Embryonic facial prominence (tissue), 1 donor: ENCODE results near the gene DNLZ.

Experiments
- DNase-seq: peaks from one replicate; pipeline ENCODE4 v3.0.0-alpha.2; 2016; ENCODE audit errors: extremely low spot score

DNLZ gene

DNA sequence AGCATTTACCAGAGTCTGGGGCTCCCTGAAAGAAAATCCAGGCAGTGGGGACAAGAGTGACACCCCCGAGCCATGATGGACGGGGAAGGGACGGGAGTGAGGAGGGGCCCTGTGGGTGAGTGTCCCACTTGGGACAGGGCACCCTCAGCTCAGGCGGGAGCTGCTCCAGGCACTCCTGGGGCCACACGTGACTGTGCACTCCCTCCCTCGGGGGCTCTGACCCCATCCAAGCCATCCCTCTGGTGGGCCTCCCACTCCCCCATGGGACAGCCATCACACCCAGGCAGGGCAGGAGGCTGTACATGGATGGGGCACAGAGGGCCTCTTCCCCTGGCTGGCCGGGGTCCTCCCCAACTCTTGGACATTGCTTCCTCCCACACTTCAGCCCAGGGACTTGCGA, 12.9 kb upstream of the DNLZ start:
- no peak for DNase-seq

DNA sequence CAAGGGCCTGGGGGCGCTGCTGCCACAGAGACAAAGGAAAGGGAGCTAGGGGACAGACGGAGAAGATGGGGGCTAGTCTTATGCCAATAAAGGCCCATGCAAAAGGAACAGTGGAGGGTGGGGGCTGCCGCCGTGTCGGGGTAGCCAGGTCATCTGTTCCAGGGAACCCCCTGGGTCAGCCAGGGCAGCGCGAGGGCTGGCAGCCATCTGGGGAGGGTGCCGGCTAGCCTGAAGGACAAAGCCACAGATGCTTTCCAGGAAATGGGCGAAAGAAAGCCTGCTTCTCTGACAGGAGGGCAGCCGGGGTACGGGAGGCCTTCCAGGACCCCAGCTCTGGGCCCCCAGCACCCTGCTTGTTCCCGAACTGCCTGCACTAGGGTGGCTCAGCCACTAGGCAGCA, 11.6 kb upstream of the DNLZ start:
- DNase-seq: no peak

DNA sequence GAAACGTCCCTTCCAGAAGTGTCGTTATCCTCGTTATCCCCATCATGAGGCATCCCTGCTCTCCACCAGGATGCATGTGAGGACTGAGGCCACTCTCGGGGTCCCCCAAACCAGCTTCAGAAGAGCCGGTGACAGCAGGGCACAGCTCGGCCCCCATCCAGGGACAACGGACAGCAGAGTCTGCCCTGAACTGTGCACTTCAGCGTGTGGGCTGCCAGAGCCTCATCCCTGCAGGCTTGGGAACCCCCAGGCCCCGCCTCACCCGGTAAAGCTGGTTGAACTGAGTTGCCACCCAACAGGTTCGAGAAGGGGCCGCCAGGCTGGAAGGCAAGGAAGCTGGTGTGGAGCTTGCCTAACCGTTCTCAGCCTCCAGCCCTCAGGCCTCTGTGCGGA, 10.6 kb upstream of the DNLZ start:
- no peak for DNase-seq

DNA sequence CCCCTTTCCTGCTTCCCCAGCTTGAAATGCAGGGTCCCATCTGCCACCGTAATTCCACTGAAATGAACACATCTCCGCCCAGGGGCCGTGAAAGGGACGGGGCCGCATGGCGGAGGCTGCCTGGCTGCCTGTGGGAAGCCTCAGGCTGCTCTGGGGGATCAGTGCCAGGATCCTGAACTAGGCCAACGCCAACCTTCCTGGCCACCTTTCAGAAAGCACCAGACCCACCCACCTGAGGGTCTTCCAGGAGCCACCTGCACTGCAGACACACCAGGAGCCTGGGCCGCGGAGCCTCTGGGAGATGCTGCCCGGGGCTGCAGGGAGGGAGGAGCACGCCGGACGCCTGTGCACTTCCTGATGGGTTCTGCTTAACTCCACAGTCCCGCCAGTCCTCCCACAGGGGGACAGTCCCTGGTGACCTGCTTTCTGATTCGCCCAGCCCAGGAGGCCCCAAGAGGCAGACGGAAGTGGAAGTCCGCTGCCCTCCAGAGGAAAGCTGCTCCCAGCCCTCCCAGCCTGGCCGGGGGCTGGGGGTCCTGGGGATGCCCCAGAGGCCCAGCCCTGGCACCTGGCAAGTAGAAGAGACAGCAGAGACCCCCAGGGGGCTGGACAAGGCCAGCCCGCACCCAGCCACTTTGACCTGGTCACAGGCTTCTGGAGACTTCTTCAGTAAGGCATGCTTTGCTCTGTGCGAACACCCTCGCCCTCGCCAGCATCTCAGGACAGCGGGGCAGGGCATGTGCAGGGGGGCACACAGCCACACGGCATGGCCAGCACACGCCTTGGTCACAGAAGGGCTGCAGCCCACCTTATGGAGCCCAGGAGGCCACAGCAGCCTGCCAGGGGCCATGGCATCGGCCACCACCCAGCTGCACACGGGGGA, 10.0 kb upstream of the DNLZ start, which contains the start of gene CARD9:
Gene CARD9 (minus strand): TSS at position 370 of the 883 bp plus-strand sequence. CDS start 1,591 bp downstream, outside the sequence.
- DNase-seq: no peak

DNA sequence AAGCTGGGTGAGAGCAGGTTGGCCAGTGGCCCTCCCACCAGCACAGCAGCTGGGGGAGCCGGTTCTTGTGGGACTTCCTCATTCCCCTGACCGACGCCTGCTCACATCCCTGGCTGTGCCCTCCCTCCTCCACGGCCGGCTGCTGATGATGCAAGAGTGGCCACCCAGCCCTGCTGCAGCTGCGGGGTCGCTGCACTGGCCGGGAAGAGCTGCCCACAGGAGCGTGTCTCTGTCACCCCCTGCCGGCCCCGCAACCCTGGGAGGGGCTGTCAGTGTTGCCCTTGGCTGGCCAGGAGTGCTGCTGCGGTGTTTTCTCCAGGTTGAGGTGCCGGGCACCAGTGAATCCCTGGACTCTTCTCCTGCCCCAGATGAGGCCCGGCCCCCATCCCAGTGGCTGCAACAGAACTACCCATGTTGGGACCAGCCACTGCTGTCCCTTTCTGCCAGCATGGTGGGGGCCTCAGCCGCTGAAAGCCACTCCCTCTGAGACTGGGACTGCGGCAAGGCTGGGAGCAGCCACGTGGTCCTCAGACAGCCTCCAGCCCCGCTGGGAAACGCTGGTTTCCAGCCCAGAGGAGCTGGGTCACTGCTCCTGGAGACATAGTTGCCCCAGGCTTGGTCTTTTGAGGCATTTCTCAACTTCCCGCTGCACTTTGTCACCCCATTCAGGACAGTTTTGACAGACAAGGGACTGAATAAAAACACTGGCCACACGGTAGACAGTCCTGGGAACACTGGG, 9.2 kb upstream of the DNLZ start:
- no peak for DNase-seq

DNA sequence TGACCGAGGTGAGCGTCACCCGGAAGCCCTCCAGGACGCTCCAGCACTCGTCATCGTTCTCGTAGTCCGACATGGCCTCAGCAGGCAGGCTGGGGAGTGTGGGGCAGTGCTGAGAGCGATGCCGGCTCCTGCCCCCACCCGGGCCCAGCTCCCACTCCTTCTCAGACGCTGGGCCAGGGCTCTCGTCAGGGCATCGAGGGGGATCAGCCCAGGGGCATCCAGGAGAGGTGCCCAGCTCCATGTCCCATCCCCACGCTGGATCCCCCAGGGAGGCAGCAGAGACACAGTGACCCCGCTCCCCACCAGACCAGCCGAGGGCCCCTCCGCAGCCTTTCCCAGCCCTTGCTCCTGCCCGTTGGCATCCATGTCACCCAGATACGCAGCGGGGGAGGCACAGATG, 8.5 kb upstream of the DNLZ start:
- DNase-seq: no peak

DNA sequence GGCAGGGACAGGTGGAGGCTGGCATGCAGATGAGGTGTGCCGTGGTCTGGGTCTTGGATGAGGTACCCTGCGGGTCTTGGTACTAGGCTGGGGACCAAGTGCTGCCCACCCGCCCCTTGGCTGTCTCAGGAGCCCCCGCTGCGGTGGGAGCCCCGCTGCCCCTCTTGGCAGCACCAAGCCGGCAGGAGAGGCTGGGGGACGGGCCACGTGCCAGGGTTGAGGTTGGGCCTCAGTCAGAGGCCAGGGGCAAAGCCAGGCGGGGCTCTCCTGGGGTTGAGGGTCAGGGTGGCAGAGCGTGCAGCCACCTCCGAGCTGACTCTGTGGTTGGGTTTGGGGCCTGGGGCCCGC, 8.0 kb upstream of the DNLZ start:
- no peak for DNase-seq

DNA sequence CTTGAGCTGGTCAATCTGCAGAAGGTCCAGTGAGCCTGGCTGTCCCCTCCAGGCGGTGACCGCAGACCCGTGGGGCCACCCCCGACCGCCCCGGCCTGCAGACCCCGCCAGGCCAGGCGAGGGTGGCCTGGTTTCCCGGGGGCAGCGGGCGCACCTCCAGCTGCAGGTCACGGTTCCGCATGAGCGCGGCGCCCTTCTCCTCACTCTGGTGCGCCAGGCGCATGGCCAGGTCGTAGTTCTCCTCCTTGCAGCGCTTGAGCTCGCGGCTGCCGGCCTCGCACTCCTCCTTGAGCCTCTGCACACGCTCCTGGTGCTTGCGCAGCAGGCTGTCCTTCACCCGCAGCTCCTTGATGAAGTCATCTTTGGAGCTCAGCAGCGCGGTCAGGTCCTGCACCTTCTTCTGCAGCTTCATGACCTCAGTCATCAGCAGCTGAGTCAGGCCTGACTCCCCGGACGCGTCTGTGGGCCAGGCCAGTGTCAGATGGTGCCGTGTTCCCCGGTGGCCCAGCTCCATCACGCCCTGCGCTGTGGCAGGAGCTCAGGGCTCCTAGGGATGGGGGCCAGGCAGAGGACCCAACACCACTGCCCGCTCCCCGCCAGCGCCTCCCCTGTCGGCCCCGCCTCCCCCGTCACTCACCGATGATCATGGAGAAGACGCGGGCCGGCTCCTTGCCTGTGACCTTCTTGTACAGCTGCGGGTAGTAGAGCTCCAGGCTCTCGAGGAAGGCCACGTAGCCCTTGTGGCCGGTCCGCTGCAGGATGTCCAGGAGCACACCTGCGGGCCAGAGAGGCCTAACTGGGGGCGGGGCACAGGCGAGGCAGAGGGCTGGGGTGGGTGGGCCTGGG, 7.4 kb upstream of the DNLZ start:
- no peak for DNase-seq

DNA sequence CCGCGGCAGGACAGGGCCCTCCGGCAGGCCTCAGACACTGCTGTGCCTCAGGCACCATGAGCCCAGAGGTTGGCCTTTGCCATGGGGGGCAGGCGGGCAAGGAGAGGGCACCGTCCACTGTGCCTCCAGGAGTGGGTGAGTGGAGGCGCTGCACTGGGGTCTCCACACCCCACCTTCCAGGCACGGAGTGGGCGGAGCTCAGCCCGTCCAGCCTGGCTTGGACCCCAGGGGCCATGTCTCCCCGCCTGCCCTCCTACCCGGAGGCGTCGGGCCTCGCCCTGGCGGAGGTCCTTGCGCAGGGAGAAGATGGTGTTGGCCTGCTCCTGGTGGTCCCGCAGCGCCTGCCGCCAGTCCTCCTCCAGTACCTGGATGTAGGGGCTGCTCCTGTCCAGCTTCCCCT, 6.5 kb upstream of the DNLZ start:
- DNase-seq: no peak

DNA sequence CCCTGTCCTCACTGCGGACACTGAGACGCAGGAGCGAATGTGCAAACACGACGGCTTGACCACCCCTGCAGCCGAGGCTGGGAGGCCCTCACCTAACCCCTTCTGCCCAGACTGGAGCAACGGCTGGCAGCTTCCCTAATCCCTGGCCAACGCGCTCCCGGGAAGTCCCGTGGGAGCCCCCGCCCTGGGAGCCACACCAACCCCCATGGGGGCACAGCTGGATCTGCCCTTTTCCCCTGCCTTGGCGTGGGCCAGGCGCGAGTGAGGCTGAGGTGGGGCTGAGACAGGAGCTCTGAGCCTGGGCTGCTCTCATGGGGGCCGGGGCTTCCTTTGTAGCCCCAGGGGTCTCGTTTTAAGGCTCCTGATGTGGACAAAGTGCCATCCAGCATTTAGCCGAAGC, 4.6 kb upstream of the DNLZ start:
- DNase-seq: no peak

DNA sequence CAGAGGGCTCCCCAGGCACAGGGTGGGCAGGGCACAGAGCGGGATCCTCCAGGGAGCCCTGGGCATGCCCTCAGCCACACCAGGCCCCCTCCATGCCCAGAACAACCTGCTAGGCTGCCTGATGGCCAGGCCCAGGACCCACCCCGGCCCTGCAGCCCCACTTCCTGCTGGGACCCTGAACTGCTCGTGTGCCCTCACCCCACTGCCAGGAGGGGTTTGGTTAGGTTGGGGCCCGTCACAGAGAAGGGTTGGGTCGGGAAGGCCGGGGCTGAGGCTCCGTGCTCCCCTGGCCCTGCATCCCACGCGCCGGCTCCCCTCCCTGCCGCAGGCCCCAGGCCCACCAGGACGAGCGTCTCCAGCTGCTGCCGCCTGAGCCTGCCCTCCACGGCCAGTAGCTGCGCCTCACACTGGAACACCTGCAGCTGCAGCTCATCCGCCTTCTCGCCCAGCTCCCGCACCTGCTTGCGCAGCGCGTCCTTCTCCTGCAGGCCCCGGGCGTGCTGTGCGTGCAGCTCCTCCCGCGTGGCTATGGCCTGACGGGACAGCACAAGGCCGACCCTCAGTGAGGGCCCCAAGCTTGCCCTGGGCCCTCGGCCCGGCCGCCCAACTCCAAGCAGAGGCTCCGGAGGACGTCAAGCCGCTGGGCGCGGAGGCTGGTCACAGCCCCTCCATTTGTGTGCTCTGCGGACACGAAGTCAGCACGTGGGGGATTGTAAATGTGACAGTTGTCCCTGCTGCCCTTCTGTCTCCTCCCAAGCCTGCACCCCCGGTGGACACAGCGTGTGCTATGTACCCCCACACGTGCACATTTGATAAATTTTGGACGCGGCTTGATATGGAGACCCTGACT, 4.0 kb upstream of the DNLZ start:
- DNase-seq: no peak

DNA sequence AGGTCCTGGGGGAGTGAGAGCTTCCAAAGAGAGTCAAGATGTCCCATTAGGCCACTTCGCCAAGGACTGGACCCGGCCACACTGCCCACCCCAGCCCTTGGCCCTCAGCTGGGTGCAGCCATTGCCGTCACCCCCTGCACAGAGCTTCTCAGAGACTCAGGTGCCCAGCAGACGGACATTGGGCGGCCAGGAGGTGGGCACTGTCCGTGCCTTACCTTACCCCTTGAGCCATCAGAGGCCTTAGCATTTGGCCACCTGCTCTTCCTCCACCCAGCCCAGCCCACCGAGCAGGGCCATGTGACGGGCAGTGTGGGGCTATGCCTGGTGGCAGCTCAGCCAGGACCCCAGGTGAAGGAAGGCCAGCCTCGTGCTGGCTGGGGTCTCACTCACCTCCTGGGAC, 3.3 kb upstream of the DNLZ start:
- DNase-seq: no peak

DNA sequence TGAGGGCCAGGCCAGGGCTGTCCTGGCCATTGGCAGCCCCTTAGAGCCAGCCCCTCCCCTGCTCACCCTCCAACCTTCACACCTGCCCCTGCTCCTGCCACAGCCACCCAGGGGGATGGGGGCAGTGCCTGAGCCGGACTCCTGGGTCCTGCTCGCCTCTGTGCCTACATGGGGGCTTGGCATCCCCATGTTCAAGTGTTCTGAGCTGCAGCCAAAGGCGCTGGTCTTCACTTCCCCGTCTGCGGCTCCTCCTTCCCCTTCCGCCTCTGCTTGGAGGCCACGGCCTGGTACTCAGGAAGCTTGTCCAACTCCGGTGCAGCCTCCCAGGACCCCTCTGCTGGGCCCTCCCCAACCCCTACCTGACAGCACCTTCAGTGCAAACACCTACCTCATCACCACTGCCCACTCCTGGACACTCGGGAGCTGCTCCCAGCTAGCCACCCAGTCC, 2.3 kb upstream of the DNLZ start:
- no peak for DNase-seq

DNA sequence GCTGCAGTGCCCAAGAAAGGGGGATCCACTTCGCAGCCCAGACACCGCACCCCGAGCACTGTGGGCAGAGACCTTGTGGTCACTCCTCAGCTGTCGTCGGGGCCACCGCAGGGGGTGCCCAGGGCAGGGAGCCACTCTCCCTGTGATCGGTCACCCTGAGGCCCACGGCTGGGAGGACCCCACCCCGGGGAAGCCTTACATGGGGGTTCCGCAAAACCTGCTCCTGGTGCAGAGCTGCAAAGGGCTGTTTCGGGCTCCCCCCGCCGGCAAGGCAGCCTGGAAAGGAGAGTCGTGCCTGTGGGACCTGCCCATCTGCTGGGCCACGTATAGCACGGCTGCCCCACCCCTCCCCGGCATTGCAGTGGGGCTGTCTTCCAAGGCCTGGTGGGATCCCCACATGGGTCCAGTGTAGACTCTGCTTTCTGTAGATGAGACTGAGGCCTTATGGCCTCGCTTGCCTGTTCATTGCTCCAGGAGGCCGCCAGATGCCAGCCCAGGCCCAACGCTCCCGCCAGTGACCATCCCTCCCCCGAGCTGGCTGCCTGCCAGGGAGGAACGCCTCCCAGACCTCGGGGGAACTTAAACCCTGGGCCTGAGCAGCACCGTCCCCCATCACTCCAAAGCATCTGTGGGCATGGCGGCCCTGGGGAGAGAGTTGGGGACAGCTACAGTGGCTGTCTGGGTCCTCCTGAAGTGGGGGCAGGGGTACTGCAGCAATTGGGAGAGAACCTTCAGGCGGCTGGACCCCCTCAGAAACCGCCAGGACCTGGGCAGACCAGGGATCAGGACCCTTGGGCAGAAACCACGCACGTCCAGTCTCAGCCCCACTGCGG, 1.6 kb upstream of the DNLZ start:
- DNase-seq: no peak

DNA sequence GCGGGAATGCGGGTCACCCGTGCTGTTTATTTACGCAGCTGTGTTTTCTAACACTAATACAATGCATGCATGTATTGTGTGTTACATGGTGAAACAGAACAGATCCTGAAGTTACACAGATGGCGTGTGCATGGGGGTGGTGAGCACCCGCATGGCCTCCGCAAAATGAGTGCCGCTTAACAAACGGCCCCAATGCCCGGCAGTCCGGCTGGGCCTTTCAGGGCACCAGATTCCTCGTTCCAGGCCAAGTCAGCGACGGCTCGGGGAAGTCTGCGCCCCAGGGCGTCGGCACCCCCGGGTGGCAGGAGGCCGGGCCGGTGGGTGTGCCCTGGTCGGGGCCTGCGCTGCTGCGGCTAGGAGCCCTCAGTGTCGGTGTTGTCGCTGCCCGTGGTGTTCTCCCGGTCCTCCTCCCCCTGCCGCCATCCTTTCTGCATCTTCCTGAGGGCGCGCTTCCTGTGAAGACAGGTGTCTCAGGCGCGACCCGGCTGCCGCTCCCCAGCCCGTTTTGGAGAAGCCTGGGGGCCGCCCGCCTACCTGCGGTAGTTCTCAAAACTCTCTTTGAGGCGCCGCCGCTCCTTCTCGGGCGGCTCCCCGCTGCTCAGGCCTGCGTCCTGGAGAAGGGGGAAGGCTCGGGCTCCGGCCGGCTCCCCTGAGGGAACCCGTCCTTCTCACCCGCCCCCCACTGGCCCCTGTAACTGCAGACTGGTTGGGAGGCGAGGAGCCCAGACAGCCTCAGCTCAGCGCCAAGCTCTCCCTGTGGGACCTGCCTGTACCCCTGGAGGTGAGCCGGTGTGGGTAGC, 605 bp upstream of the DNLZ start:
- DNase-seq: no peak

DNA sequence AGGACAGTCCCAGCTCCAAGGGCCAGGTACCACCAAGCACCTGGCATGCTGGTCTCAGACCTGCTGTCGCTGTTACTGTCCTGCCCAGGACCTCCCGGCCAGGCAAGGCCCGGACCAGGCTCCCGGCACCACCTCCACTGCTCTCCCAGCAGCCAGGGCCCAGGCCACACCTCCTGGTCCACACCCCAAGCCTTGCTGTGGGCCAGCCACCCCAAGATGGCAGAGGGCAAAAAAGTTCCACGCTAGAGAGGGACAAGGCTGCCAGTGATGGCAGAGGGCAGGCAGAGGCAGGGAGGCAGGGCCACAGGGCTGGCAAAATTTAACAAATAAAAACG, 1.1 kb downstream of the DNLZ start:
- no peak for DNase-seq

DNA sequence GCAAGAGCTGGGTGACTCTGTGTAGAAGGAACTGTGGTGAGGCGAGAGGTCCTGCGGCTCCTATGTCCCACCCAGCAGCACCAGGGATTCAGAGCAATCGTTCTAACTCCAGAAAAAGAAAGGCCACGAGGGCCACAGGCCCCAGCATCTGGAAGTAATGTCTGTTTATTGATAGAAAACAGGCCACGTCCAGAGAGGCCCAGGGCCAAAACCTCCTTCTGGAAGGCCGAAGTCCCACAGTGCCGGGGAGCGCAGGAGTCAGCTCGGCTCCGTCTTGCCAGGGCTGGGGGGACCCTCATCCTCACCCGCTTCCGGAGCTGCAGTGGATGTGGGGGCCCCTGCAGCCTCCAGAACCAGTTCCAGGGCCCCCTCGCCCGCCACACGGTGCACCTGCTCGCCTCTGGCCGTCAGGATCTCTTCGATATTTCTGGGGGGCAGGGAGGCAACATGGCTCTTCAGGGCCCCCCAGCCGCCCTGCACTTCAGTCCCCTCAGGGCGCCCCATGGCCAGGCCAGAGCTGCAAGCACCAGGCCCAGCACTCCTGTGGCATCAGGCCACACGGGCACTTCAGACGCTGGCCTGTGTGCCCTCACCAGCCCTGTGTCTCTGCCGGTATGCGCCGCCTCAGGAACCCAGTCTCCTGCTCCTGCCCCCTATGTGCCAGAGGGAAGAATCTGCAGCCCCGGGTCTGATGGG, 1.6 kb downstream of the DNLZ start:
- no peak for DNase-seq

DNA sequence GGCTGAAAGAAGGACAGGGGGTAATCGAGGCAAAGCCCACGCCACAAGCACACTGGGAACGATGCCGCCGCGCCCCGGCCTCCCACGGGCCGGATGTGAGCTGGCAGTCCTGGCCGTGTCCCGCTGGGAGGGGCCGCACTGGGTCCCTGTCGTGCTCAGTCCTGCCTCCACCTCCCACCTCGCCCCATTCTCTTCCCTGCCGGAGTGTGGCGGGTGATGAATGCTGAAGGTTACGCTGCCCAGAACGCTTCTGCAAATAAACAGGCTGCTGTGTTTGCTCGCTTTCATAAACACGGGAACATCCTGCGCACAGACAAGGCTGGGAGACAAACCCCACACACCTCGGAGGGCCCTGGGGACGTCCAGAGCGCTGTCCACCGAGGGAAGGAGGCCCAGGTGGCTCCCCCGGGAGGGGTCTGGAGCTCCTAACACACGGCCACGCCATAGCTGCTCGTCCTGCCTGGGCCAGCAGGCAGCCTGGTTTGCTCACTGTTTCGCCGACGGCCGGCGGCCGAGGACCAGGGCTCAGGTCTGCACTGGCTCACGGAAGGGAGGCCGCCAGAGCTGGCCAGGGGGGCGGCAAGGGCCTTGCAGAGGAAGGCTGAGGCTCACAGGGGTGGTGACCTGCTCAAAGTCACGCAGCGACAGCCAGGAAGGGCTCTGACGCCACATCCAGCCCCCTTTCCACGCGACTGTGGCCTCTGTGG, 2.3 kb downstream of the DNLZ start:
- DNase-seq: no peak
